ENCODE data around the gene SMAD6. TPM values are rescaled to one million over a fixed set of nuclear protein-coding genes. Genes with fewer than 3 reads are reported as not detected.

Gene SMAD6
- total RNA-seq, 2 donors from 2014 or later, result 190 to 213 TPM

DNA sequence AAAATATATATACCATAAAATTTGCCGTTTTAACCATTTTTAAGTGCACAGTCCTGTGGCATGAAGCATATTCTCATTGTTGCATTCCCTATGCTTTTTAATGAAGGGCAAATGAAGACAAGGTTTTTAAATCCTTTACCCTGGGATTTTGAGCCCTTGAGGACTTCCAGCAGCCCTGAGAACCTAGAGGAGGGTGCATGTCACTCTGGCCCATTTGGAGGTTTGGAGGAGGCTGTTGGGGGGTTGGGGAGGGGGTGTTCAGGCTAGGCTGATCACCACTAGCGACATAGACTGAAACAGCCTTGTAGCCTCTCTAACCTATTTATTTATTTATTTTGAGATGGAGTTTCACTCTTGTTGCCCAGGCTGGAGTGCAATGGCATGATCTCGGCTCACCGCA is 86.0 kb downstream of the SMAD6 start:
- H3K9me3 Mint-ChIP-seq, result peaks cover 3% of the 10 kb centered on the region
- Histone ChIP-seq H3K27me3 (ENCODE audit: control insufficient read depth, insufficient read depth, low read length, poor library complexity, severe bottlenecking) (no peaks in the 10 kb centered on the region), H3K9me3 (ENCODE audit: control insufficient read depth, low read length) (no peaks in the 10 kb centered on the region), H3K27ac (ENCODE audit: low read depth, low read length) (no peak overlapping the region), H3K4me1 (ENCODE audit: control insufficient read depth, insufficient read depth, low read length) (no peaks in the 10 kb centered on the region), H3K36me3 (ENCODE audit: control insufficient read depth, insufficient read depth, low read length) (no peaks in the 10 kb centered on the region), H3K4me3 (ENCODE audit: low read length) (no peak overlapping the region), H3K9ac (ENCODE audit: extremely low read depth, low read length, poor library complexity, severe bottlenecking) (no peak overlapping the region)
- H3K27me3 Mint-ChIP-seq (ENCODE audit: insufficient read depth), result no peaks in the 10 kb centered on the region
- peaks cover 6% of the 10 kb centered on the region for H3K4me1 Mint-ChIP-seq
- no peak overlapping the region for H3K27ac Mint-ChIP-seq
- TF ChIP-seq CTCF (conservative IDR thresholded peaks at IDR 0.05), result no peak
- WGBS, 2 experiments (ENCODE audit: insufficient coverage in 1 of 2, insufficient read length in 1 of 2), result 95% methylated on average over 3 of the region's 4 CpGs; no CpG with 5 or more reads in 1 of the 2 experiments
- no peak for DNase-seq
- peaks cover 6% of the 10 kb centered on the region for H3K36me3 Mint-ChIP-seq (ENCODE audit: low read depth)
- H3K4me3 Mint-ChIP-seq, result no peak overlapping the region

- Histone ChIP-seq H3K9ac (ENCODE audit: extremely low read depth, low read length, poor library complexity, severe bottlenecking) (no peak overlapping the region), H3K9me3 (ENCODE audit: control insufficient read depth, low read length) (no peaks in the 10 kb centered on the region), H3K4me1 (ENCODE audit: control insufficient read depth, insufficient read depth, low read length) (no peaks in the 10 kb centered on the region), H3K36me3 (ENCODE audit: control insufficient read depth, insufficient read depth, low read length) (no peaks in the 10 kb centered on the region), H3K27me3 (ENCODE audit: control insufficient read depth, insufficient read depth, low read length, poor library complexity, severe bottlenecking) (no peaks in the 10 kb centered on the region), H3K4me3 (ENCODE audit: low read length) (no peak overlapping the region), H3K27ac (ENCODE audit: low read depth, low read length) (no peak overlapping the region)
- H3K9me3 Mint-ChIP-seq, result peaks cover 3% of the 10 kb centered on the region
- TF ChIP-seq CTCF (conservative IDR thresholded peaks at IDR 0.05), result peak; percentile 77
- 82 to 86% methylated on average over 4 to 5 of the region's 5 CpGs for WGBS, 2 experiments (ENCODE audit: insufficient coverage in 1 of 2, insufficient read length in 1 of 2)
- no peaks in the 10 kb centered on the region for H3K27me3 Mint-ChIP-seq (ENCODE audit: insufficient read depth)
- peaks cover 6% of the 10 kb centered on the region for H3K4me1 Mint-ChIP-seq
- H3K36me3 Mint-ChIP-seq (ENCODE audit: low read depth), result no peaks in the 10 kb centered on the region
- H3K4me3 Mint-ChIP-seq, result no peak overlapping the region
- no peak overlapping the region for H3K27ac Mint-ChIP-seq
- peak; percentile 87 for DNase-seq
These were observed 87.3 kb downstream of the SMAD6 start for GRCh38 chr15:66789029-66790025.

DNA sequence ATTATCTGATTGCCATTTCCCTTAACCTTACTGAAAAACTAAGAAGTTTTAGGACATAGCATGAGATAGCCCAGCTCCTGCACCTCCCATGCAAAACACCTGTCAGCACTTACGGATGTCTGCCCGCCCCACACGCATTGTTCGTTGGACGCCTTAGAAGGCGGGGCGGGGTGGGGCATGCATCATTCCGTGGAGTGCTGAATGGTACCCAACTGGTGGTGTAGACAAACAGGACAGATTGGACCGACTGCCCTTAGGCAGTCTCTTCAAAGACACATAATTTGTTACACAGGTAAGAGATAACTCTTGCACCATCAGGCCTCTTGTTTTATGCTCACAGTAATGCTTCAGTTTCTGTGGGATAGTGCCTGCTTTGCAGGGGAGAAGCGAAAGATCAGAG is 93.8 kb downstream of the SMAD6 start:
- peaks cover 3% of the 10 kb centered on the region for H3K9me3 Mint-ChIP-seq
- no peaks in the 10 kb centered on the region for H3K4me1 Mint-ChIP-seq
- no peak overlapping the region for H3K27ac ChIP-seq (ENCODE audit: low read depth, low read length)
- no peaks in the 10 kb centered on the region for H3K4me1 ChIP-seq (ENCODE audit: control insufficient read depth, insufficient read depth, low read length)
- no peaks in the 10 kb centered on the region for H3K36me3 Mint-ChIP-seq (ENCODE audit: low read depth)
- no peak for TF ChIP-seq CTCF (conservative IDR thresholded peaks at IDR 0.05)
- no peak overlapping the region for H3K4me3 ChIP-seq (ENCODE audit: low read length)
- no peaks in the 10 kb centered on the region for H3K27me3 ChIP-seq (ENCODE audit: control insufficient read depth, insufficient read depth, low read length, poor library complexity, severe bottlenecking)
- 93 to 96% methylated on average over 10 of the region's 10 CpGs for WGBS, 2 experiments (ENCODE audit: insufficient coverage in 1 of 2, insufficient read length in 1 of 2)
- no peak overlapping the region for H3K9ac ChIP-seq (ENCODE audit: extremely low read depth, low read length, poor library complexity, severe bottlenecking)
- DNase-seq, result no peak
- H3K4me3 Mint-ChIP-seq, result no peak overlapping the region
- H3K36me3 ChIP-seq (ENCODE audit: control insufficient read depth, insufficient read depth, low read length), result no peaks in the 10 kb centered on the region
- H3K27me3 Mint-ChIP-seq (ENCODE audit: insufficient read depth), result no peaks in the 10 kb centered on the region
- no peaks in the 10 kb centered on the region for H3K9me3 ChIP-seq (ENCODE audit: control insufficient read depth, low read length)
- no peak overlapping the region for H3K27ac Mint-ChIP-seq
